Measurements from ENCODE around the gene APRT.
"Not testable (repeated sequence)": the region's sequence is repeated elsewhere in the genome, so short reads cannot be mapped to it uniquely, and the experiment has no call there.

The APRT gene

DNA sequence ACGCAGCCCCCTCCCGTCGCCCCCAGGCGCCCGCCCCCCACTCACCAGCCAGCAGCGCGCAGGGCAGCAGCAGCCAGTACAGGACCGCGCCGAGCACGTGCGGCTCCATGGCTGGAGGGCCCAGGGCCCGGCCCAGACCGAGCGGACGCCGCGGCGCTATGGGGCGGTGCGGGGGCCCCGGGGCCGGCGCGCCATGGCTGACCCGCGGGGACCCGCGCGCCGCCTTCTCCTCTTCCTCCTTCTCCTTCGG lies 26.9 kb downstream of the APRT start:
- DNase-seq = no peak

DNA sequence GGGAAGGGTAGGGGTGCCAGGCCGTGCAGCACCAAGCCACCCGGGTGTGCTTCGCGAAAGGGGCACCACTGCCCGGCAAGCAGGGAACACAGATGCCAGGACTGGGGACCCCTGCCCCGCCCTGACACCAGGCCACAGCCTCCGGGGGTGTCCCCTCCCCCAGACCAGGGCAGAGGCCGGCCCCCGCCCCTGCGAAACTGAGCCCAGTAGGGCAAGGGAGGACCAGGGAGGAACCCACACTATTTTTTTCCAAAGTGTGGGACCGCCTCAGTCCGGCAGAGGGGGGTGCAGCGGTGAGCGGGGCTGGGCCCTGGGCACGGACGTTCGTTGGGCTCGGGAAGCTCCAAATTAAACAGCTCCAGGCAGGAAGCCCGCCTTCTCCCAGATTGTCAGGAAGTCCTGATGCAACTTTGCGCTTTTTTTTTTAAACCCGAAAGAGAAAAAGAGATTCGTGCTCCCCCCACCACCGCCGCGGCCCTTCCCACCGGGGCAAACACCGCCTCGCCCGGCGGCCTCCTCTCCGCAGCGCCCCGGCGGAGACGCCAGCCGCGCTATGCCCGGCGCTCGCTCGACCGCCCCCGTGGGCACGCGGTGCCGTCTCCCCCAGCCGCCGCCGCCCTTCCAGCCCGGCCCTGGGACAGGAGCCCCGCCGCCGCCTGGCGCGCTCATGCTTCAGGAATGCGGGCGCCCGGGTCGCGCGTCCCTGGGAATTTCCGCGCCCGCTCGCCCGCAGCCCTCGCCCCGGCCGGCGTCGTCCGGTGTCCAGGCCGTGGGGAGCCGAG lies 27.5 kb downstream of the APRT start:
- DNase-seq = peak; percentile 71

- peak; percentile 56 for DNase-seq
Observed at GRCh38 chr16:88783391-88784073, 28.2 kb downstream of the APRT start.

DNA sequence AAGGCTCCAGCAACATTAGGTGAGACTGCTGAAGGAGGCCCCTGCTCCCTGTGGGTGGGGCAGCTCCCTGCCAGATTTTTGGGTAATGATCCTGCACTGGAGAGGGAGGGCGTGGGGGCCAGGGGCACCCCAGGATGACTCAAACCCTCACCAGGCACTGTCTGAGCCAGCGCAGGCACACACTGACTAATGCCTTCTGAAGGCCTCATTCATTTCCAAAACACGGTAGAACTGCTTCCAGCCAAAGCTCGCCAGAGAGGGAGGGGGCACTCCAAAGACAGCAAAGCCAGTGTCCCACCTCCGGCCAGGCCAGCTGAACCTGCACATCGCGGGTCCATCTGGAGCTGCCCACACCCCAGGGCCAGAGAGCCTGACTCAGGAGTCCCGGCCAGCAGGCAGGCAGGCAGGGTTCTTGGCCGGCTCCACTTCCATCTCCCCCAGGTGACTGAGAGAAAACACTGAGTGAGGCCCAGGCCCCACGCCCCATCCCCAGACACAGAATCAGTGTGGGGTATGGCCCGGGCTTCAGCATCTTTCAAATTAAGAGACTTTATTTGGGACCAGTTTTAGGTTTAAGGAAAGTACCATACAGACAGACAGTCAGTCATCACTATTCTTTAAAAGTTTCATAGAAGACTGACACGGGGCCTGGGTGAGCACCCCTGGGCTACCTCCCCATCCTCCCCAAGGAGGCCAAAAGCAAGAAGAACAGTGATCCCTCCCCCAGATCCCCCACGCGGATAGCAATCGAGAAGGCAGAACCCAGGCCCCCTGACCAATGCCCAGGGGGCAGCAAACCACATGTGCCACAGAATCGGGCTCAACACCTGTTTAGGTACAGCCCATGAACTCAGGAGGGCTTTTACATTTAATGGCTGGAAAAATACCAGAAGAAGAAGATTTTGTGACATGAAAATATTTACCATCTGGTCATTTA lies 29.0 kb downstream of the APRT start:
- peak; percentile 72 for DNase-seq

DNA sequence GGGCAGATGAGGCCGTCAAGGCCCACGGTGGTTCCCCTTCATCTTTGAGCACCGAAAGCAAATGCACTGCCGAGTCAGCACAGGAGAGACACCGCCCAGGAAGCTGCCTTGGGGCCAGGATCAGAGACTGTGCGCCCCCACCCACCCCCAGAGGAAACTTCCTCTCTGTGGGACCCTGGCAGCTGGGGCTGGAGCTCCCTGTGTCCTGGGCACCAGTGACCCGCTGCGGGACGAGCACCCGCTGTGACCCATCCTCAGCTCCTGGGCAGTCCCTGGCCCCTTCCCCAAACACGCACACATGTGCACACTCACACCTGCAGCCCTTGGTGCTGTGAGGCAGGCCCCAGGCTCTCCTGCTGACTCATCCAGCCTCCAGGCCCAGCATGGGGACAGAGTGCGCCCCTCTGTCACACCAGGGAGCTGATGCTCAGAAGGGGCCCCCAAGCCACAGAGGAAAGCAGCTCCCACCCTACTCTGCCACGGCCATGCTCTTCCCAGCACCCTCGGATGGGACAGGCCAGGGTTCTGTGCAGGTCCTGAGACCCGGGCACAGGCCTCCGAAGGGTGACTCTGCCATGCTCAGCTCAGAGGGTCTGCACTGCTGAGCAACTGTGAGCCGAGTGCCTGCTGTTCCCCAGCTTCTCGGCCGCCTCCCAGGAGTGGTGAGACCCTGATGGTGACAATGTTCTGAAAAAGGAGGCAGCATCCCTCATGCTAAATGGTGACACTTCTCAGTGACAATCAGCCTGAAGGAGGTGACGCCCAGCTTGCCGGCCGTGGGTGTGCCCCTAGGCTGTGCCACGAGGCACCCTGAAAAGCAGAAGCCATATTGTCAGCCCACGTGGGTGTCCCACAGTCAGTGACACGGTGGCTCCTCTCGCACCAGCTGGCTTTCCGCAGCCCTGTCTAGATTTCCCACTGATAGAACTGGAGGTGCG lies 30.3 kb downstream of the APRT start:
- DNase-seq = peak; percentile 86

DNA sequence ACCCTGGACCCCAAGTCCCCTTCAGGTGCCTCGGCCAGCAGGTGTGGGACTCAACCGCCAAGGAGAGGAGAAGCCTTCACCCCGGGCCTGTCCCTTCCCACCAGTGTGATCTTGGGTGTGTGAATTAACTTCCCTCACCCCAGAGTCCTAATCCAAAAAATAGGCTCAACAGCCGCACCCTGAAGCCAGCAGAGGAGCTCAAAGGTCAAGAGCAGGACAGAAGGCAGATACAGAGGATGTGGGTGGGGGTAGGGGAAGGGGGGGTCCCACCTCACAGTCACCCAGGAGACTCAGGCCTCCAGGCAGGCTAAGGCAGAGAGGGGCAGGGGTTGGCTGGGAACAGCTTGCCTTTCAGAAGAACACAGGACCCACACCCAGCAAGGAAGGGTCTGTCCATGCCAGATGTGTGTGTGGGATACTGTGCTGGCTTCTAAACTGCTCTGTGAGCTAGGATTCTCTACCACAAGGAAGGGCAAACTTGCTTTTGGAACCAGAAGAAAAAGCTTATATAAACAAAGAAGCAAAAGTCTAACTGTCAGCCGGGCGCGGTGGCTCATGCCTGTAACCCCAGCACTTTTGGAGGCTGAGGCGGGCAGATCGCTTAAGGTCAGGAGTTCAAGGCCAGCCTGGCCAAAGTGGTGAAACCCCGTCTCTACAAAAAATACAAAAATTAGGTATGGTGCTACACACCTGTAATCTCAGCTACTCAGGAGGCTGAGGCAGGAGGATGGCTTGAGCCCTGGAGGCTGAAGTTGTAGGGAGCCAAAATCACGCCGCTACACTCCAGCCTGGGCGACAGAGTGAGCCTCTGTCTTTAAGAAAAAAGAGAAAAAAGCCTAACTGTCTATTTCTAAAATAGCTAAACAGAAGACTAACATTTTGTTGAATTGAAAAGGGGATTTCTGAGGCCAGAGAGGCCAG lies 31.3 kb downstream of the APRT start:
- no peak for DNase-seq

GRCh38 chr16:88779406-88780141 lies 32.2 kb downstream of the APRT start:
- DNase-seq = no peak

- DNase-seq = no peak
Observed at GRCh38 chr16:88778541-88779065, 33.1 kb downstream of the APRT start.

DNA sequence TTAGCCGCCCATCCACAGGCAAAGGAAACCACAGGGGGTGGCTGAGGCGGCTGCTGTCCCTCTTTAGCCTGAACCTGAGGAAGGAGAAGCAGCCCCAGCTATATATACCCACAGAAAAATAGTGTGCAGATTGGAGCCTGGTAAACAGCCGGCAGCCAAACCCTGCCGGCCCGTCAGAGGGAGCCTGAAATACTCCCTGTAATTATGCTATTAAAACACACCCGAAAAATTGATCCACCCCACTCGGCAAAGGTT lies 33.5 kb downstream of the APRT start:
- no peak for DNase-seq

- no peak for DNase-seq
Observed at GRCh38 chr16:88777471-88778270, 34.1 kb downstream of the APRT start.

DNA sequence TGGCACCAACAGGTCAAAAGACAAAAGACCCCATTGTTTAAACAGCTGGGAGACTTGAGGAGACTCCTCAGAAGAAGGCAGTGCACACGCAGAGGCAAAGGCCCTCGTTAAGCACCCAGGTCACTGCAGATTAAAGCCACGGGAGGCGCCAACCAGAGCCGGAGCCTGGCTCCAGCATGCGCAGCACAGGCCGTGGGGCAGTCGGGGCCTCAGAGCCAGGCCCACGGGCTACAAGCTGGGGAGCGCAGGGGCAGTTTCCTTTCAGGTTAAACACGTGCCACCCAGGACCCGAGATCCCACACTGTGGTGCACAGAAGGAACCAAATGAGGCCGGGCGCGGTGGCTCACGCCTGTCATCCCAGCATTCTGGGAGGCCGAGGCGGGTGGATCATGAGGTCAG lies 35.9 kb downstream of the APRT start:
- no peak for DNase-seq

GRCh38 chr16:88774544-88775393 lies 37.0 kb downstream of the APRT start:
- DNase-seq = no peak

DNA sequence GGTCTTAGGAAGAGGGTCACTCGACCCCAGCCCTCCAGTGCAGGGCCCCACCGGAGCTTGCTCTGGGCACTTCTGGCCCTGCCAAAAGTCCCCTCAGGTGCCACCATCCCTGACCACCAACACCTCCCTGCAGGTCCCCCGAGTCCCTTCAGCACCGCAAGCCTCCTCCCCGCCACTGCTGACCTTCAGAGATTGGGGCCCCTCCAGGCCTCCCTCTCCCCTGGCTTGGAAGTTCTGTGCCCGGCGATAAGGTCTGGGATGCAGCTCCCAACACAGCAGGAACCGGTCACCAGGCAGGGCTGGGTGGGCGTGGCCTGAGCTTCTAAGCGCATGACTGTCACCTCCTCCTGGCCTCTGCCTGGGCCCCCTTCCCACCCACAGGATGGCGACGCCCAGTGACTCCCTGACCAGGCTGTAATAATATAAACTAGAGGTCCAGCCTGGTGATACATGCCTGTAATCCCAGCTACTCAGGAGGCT lies 37.9 kb downstream of the APRT start:
- DNase-seq = peak; percentile 75

DNA sequence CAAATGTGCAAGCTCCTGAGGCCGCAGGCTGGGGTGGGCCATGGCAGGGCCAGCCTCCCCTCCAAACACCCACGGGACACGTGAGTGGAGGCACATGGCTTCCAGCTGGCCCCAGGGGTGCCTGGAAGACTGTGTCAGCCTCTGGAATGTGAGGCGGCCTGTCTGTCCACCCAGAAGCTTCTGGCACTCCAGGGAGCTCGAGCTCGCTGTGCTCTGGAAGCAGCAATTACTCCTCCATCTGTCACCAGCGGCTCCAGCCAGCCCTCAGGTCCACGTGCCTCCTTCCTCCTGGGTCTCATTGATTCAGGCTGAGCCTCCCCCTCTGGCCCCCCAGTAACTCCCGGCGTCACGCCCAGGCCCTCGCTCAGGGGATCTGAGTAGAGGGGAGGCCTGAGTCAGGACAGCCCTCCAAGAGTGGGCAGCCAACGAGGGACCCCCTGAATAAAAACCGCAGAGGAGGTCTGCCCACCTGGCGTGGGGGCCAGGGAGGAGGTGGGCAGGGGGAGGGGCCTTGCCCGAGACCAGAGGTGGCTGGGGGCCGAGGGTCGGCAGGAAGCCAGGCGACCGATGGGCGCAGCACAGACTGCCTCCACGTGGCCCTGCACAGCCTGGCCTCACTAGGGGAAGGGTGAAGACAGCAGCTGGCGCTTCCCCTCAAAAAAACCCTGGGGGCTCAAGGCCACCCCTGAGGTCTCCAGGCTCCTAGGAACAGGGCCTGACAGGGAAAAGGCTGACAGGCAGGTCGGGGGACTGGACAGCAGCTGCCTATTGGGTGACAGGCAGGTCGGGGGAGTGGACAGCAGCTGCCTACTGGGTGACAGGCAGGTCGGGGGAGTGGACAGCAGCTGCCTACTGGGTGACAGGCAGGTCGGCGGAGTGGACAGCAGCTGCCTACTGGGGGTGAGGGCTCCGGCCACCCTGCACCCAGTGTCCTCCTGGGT lies 38.6 kb downstream of the APRT start:
- DNase-seq = no peak

- DNase-seq = not testable (repeated sequence)
Observed at GRCh38 chr16:88771781-88772180, 39.9 kb downstream of the APRT start.

- DNase-seq = no peak
Observed at GRCh38 chr16:88771294-88771772, 40.4 kb downstream of the APRT start.

All from suppressor macrophage treated with lipopolysaccharide for 4 hours (primary cell).